A172 (cell line): Measurements from ENCODE around the gene CALCOCO1. TPM values are rescaled to one million over a fixed set of nuclear protein-coding genes. Genes with fewer than 3 reads are reported as not detected.
A peak's percentile ranks its signal among the peaks of the same experiment; 100 is the strongest.

ENCODE experiments used
- DNase-seq: peaks from one replicate; pipeline ENCODE4 v3.0.0-alpha.2; 2015; ENCODE audit warnings: low spot score
- total RNA-seq: library from RNA; depleted of rRNA; stranded (reverse); fragments of >200 nt; shearing (Covaris generic); gene quantifications from 2 replicates; pipeline ENCODE4 v1.2.3, GENCODE V29; 2014

Gene CALCOCO1
- total RNA-seq, 1 experiment from 2014 or later: 36.8 TPM

- DNase-seq: no peak
These were observed 24.9 kb upstream of the CALCOCO1 start for GRCh38 chr12:53752192-53752601.

GRCh38 chr12:53751336-53752191, 24.3 kb upstream of the CALCOCO1 start, which contains the start of gene CISTR:
Gene CISTR, minus strand, starts transcription at chr12:53751979.
- DNase-seq: no peak

- no peak for DNase-seq
These were observed 23.6 kb upstream of the CALCOCO1 start for GRCh38 chr12:53750812-53751335.

GRCh38 chr12:53749986-53750811, 22.9 kb upstream of the CALCOCO1 start:
- DNase-seq: no peak

GRCh38 chr12:53748072-53748840, 21.0 kb upstream of the CALCOCO1 start:
- no peak for DNase-seq

GRCh38 chr12:53747095-53747494, 19.8 kb upstream of the CALCOCO1 start:
- no peak for DNase-seq

- DNase-seq: peak; percentile 75
These were observed 19.4 kb upstream of the CALCOCO1 start for GRCh38 chr12:53746592-53747092.

- DNase-seq: no peak
These were observed 17.5 kb upstream of the CALCOCO1 start for GRCh38 chr12:53744751-53745150.

- DNase-seq: no peak
These were observed 16.8 kb upstream of the CALCOCO1 start for GRCh38 chr12:53744130-53744441.

- DNase-seq: peak; percentile 45
These were observed 16.2 kb upstream of the CALCOCO1 start for GRCh38 chr12:53743266-53744129.

GRCh38 chr12:53740130-53740491, 12.9 kb upstream of the CALCOCO1 start:
- DNase-seq: no peak

GRCh38 chr12:53739214-53740129, 12.2 kb upstream of the CALCOCO1 start:
- no peak for DNase-seq

GRCh38 chr12:53738406-53739213, 11.4 kb upstream of the CALCOCO1 start:
- DNase-seq: no peak

GRCh38 chr12:53737951-53738405, 10.7 kb upstream of the CALCOCO1 start:
- no peak for DNase-seq

GRCh38 chr12:53737093-53737808, 10.0 kb upstream of the CALCOCO1 start:
- DNase-seq: no peak

- no peak for DNase-seq
These were observed 9.3 kb upstream of the CALCOCO1 start for GRCh38 chr12:53736592-53736991.

GRCh38 chr12:53735556-53735955, 8.3 kb upstream of the CALCOCO1 start:
- no peak for DNase-seq

- DNase-seq: no peak
These were observed 7.2 kb upstream of the CALCOCO1 start for GRCh38 chr12:53734425-53734824.
